ENCODE data around the gene ATG101. TPM values are rescaled to one million over a fixed set of nuclear protein-coding genes. Genes with fewer than 3 reads are reported as not detected.

ATG101 gene
- polyA plus RNA-seq, 5 donors, result 20.1 to 28.3 (median 21.9) TPM

GRCh38 chr12:52056801-52057637, 12.8 kb upstream of the ATG101 start:
- no peak for DNase-seq

GRCh38 chr12:52057638-52058576, 11.9 kb upstream of the ATG101 start:
- no peak for DNase-seq

GRCh38 chr12:52058631-52059361, 11.0 kb upstream of the ATG101 start:
- DNase-seq, result no peak

- DNase-seq, result no peak
Observed at GRCh38 chr12:52059582-52060497, 9.9 kb upstream of the ATG101 start.

- DNase-seq, result no peak
Observed at GRCh38 chr12:52060498-52061177, 9.1 kb upstream of the ATG101 start.

GRCh38 chr12:52061470-52062166, 8.2 kb upstream of the ATG101 start:
- no peak for DNase-seq

- no peak for DNase-seq
Observed at GRCh38 chr12:52062167-52063081, 7.4 kb upstream of the ATG101 start.

- DNase-seq, result no peak
Observed at GRCh38 chr12:52063082-52063924, 6.5 kb upstream of the ATG101 start.

GRCh38 chr12:52063981-52064649, 5.7 kb upstream of the ATG101 start:
- no peak for DNase-seq

- no peak for DNase-seq
Observed at GRCh38 chr12:52066346-52067080, 3.3 kb upstream of the ATG101 start.

- no peak for DNase-seq
Observed at GRCh38 chr12:52067081-52067374, 2.8 kb upstream of the ATG101 start.

- DNase-seq, result no peak
Observed at GRCh38 chr12:52070185-52070925, 577 bp downstream of the ATG101 start.

- no peak for DNase-seq
Observed at GRCh38 chr12:52073531-52074381, 4.0 kb downstream of the ATG101 start.

GRCh38 chr12:52074971-52075724, 5.4 kb downstream of the ATG101 start:
- no peak for DNase-seq

Data from right lung (tissue), 5 donors.